ENCODE results near the gene MYO15B. TPM values are rescaled to one million over a fixed set of nuclear protein-coding genes. Genes with fewer than 3 reads are reported as not detected.
"Not testable (repeated sequence)": the region's sequence is repeated elsewhere in the genome, so short reads cannot be mapped to it uniquely, and the experiment has no call there.

The MYO15B gene
- total RNA-seq, 1 donor from 2014 or later: 43.8 TPM

GRCh38 chr17:75575197-75575596 lies 12.4 kb upstream of the MYO15B start:
- Histone ChIP-seq H3K9me3 (ENCODE audit: control insufficient read depth in 3 of 3, low read length in 3 of 3) (no peaks in the 10 kb centered on the region), H3K27me3 (ENCODE audit: control insufficient read depth in 3 of 3, insufficient read depth in 3 of 3, low read length in 3 of 3) (peaks cover 0 to 7% (median 0%) of the 10 kb centered on the region in 3 donors), H3K9ac (ENCODE audit: low read depth in 1 of 3, low read length in 3 of 3) (no peak overlapping the region), H3K4me3 (ENCODE audit: low read length in 3 of 3) (no peak overlapping the region), H3K27ac (ENCODE audit: low read depth, low read length) (no peak overlapping the region), H3K36me3 (ENCODE audit: control insufficient read depth in 3 of 3, insufficient read depth in 3 of 3, low read length in 3 of 3) (no peaks in the 10 kb centered on the region), H3K4me1 (ENCODE audit: control insufficient read depth in 3 of 3, insufficient read depth in 3 of 3, low read length in 3 of 3) (no peaks in the 10 kb centered on the region)

DNA sequence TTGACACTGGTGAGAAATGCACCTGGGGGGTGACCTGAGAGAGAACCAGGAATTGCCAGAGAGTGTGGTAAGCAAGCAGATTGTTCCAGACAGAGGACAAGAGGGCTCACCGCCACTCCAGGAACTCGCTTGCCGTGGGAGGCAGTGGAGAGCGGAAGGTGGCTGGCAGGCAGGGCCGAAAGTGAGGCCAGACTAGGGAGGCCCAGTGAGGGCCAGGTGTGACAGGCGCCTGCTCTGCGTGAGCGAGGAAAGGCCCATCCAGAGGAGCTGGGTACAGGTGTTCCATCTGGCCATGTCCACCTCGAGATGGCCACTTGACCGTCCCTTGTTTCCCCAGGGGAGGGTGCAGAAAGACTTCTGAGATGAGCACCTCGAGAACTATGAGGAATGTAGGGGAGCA lies 11.9 kb upstream of the MYO15B start:
- no peaks in the 10 kb centered on the region for H3K36me3 ChIP-seq (ENCODE audit: control insufficient read depth in 3 of 3, insufficient read depth in 3 of 3, low read length in 3 of 3)
- H3K9me3 ChIP-seq (ENCODE audit: control insufficient read depth in 3 of 3, low read length in 3 of 3): no peaks in the 10 kb centered on the region
- no peak overlapping the region for H3K9ac ChIP-seq (ENCODE audit: low read depth in 1 of 3, low read length in 3 of 3)
- H3K4me3 ChIP-seq (ENCODE audit: low read length in 3 of 3): no peak overlapping the region
- H3K27me3 ChIP-seq (ENCODE audit: control insufficient read depth in 3 of 3, insufficient read depth in 3 of 3, low read length in 3 of 3): peaks cover 0 to 7% (median 0%) of the 10 kb centered on the region in 3 donors
- H3K27ac ChIP-seq (ENCODE audit: low read depth, low read length): no peak overlapping the region
- no peaks in the 10 kb centered on the region for H3K4me1 ChIP-seq (ENCODE audit: control insufficient read depth in 3 of 3, insufficient read depth in 3 of 3, low read length in 3 of 3)

GRCh38 chr17:75576661-75577060 lies 10.9 kb upstream of the MYO15B start:
- no peaks in the 10 kb centered on the region for H3K4me1 ChIP-seq (ENCODE audit: control insufficient read depth in 3 of 3, insufficient read depth in 3 of 3, low read length in 3 of 3)
- no peak overlapping the region for H3K4me3 ChIP-seq (ENCODE audit: low read length in 3 of 3)
- H3K27me3 ChIP-seq (ENCODE audit: control insufficient read depth in 3 of 3, insufficient read depth in 3 of 3, low read length in 3 of 3): peaks cover 0 to 7% (median 2%) of the 10 kb centered on the region in 3 donors
- no peak overlapping the region for H3K9ac ChIP-seq (ENCODE audit: low read depth in 1 of 3, low read length in 3 of 3)
- no peak overlapping the region for H3K27ac ChIP-seq (ENCODE audit: low read depth, low read length)
- H3K36me3 ChIP-seq (ENCODE audit: control insufficient read depth in 3 of 3, insufficient read depth in 3 of 3, low read length in 3 of 3): no peaks in the 10 kb centered on the region
- no peaks in the 10 kb centered on the region for H3K9me3 ChIP-seq (ENCODE audit: control insufficient read depth in 3 of 3, low read length in 3 of 3)

- H3K4me3 ChIP-seq (ENCODE audit: low read length in 3 of 3); H3K4me1 ChIP-seq (ENCODE audit: control insufficient read depth in 3 of 3, insufficient read depth in 3 of 3, low read length in 3 of 3); H3K27ac ChIP-seq (ENCODE audit: low read depth, low read length); H3K9me3 ChIP-seq (ENCODE audit: control insufficient read depth in 3 of 3, low read length in 3 of 3); H3K9ac ChIP-seq (ENCODE audit: low read depth in 1 of 3, low read length in 3 of 3); H3K36me3 ChIP-seq (ENCODE audit: control insufficient read depth in 3 of 3, insufficient read depth in 3 of 3, low read length in 3 of 3); H3K27me3 ChIP-seq (ENCODE audit: control insufficient read depth in 3 of 3, insufficient read depth in 3 of 3, low read length in 3 of 3): not testable (repeated sequence)
Measured at GRCh38 chr17:75581121-75581725, 6.4 kb upstream of the MYO15B start.

GRCh38 chr17:75583197-75583596 lies 4.4 kb upstream of the MYO15B start:
- not testable (repeated sequence) for H3K4me1 ChIP-seq (ENCODE audit: control insufficient read depth in 3 of 3, insufficient read depth in 3 of 3, low read length in 3 of 3); H3K9me3 ChIP-seq (ENCODE audit: control insufficient read depth in 3 of 3, low read length in 3 of 3)

DNA sequence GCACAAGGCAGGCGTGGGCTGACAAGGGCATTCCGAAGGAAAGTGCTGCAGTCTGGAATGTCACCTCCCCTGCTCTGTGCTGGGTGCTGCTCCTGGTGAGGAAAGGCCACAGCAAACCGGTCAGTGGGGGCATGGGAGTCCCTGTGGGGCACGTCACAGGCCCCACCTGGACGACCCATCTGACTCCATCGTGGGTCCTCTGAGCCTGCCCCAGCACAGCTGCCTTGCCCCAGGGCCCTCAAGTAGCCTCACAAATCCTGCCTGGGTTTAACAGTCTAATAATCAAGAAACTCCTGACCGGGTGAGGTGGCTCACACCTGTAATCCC lies 2.8 kb upstream of the MYO15B start:
- no peak overlapping the region for H3K9ac ChIP-seq (ENCODE audit: low read depth in 1 of 3, low read length in 3 of 3)
- peaks cover 4 to 7% (median 6%) of the 10 kb centered on the region in 3 donors for H3K4me1 ChIP-seq (ENCODE audit: control insufficient read depth in 3 of 3, insufficient read depth in 3 of 3, low read length in 3 of 3)
- H3K27ac ChIP-seq (ENCODE audit: low read depth, low read length): no peak overlapping the region
- H3K4me3 ChIP-seq (ENCODE audit: low read length in 3 of 3): no peak overlapping the region
- H3K27me3 ChIP-seq (ENCODE audit: control insufficient read depth in 3 of 3, insufficient read depth in 3 of 3, low read length in 3 of 3): peaks cover 12 to 22% (median 12%) of the 10 kb centered on the region in 3 donors
- H3K9me3 ChIP-seq (ENCODE audit: control insufficient read depth in 3 of 3, low read length in 3 of 3): no peaks in the 10 kb centered on the region
- no peaks in the 10 kb centered on the region for H3K36me3 ChIP-seq (ENCODE audit: control insufficient read depth in 3 of 3, insufficient read depth in 3 of 3, low read length in 3 of 3)

More at GRCh38 chr17:75583197-75583596, 4.4 kb upstream of the MYO15B start:
- H3K9ac ChIP-seq (ENCODE audit: low read depth in 1 of 3, low read length in 3 of 3); H3K36me3 ChIP-seq (ENCODE audit: control insufficient read depth in 3 of 3, insufficient read depth in 3 of 3, low read length in 3 of 3); H3K4me3 ChIP-seq (ENCODE audit: low read length in 3 of 3); H3K27ac ChIP-seq (ENCODE audit: low read depth, low read length): not testable (repeated sequence)
- peaks cover 8 to 22% (median 9%) of the 10 kb centered on the region in 3 donors for H3K27me3 ChIP-seq (ENCODE audit: control insufficient read depth in 3 of 3, insufficient read depth in 3 of 3, low read length in 3 of 3)

DNA sequence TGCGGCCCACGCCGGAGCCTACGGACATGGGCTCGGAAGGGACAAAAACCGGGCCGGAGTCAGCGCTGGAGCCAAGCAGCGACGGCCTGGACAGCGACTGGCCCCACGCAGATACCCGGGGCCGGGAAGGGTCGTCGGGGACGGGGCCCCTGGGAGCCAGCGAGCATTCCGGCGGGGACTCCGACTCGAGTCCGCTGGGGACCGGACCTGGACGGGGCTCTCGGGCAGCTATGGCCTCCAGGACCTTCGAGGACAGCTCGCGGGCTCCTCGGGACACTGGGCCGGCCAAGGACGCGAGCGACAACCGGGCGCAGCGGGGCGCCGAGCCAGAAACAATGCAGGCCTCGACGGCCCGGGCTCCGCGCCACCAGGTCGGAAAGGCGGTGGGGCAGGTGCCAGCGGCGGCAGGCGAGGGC lies 1.0 kb downstream of the MYO15B start:
- Histone ChIP-seq H3K9ac (ENCODE audit: low read depth in 1 of 3, low read length in 3 of 3) (peak overlapping the region; percentile 33 to 81 (median 71)), H3K4me3 (ENCODE audit: low read length in 3 of 3) (peak overlapping the region; percentile 56 to 67 (median 64)), H3K4me1 (ENCODE audit: control insufficient read depth in 3 of 3, insufficient read depth in 3 of 3, low read length in 3 of 3) (peaks cover 6 to 8% (median 6%) of the 10 kb centered on the region in 3 donors), H3K36me3 (ENCODE audit: control insufficient read depth in 3 of 3, insufficient read depth in 3 of 3, low read length in 3 of 3) (no peaks in the 10 kb centered on the region), H3K9me3 (ENCODE audit: control insufficient read depth in 3 of 3, low read length in 3 of 3) (no peaks in the 10 kb centered on the region), H3K27me3 (ENCODE audit: control insufficient read depth in 3 of 3, insufficient read depth in 3 of 3, low read length in 3 of 3) (peaks cover 10 to 16% (median 12%) of the 10 kb centered on the region in 3 donors), H3K27ac (ENCODE audit: low read depth, low read length) (peak overlapping the region; percentile 68)

DNA sequence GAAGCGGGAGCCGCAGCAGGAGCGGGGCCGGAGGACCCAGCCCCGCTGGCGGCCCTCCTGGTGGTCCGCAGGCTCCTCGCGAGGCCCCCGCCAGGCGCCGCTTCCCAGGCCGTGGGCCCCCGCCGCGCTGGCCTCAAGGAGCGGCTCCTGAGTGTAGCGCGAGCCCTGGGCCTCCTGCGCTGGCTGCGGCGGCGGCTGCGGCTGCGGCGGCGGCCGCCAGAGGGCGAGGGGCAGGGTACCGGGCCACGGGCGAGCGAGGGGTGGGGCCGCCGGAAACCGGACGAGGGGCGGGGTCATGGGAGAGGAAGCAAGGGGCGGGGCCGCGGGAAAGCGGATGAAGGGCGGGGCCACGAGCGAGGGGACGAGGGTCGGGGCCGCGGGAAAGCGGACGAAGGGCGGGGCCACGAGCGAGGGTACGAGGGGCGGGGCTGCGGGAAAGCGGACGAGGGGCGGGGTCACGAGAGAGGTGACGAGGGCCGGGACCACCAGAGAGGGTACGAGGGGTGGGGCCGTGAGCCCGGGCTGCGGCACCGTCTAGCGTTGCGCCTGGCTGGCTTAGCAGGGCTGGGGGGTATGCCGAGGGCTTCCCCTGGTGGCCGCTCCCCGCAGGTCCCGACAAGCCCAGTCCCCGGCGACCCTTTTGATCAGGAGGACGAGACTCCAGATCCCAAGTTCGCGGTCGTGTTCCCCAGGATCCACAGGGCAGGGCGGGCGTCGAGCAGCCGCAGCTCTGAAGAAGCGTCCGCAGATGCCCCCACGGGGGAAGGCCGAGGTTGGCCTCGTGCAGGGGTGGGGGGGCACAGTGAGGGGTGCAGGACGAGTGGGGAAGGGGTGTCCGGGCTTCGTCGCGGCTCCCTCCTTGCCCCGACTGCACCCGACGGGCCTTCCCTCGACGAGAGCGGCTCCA lies 1.7 kb downstream of the MYO15B start:
- Histone ChIP-seq H3K9ac (ENCODE audit: low read depth in 1 of 3, low read length in 3 of 3) (peak overlapping the region; percentile 33 to 81 (median 71)), H3K9me3 (ENCODE audit: control insufficient read depth in 3 of 3, low read length in 3 of 3) (no peaks in the 10 kb centered on the region), H3K36me3 (ENCODE audit: control insufficient read depth in 3 of 3, insufficient read depth in 3 of 3, low read length in 3 of 3) (no peaks in the 10 kb centered on the region), H3K27ac (ENCODE audit: low read depth, low read length) (peak overlapping the region; percentile 68), H3K4me3 (ENCODE audit: low read length in 3 of 3) (peak overlapping the region; percentile 54 to 73 (median 65)), H3K4me1 (ENCODE audit: control insufficient read depth in 3 of 3, insufficient read depth in 3 of 3, low read length in 3 of 3) (peaks cover 6 to 8% (median 6%) of the 10 kb centered on the region in 3 donors), H3K27me3 (ENCODE audit: control insufficient read depth in 3 of 3, insufficient read depth in 3 of 3, low read length in 3 of 3) (peaks cover 12 to 18% (median 13%) of the 10 kb centered on the region in 3 donors)

- H3K27me3 ChIP-seq (ENCODE audit: control insufficient read depth in 3 of 3, insufficient read depth in 3 of 3, low read length in 3 of 3): peaks cover 12 to 24% (median 19%) of the 10 kb centered on the region in 3 donors
- H3K4me1 ChIP-seq (ENCODE audit: control insufficient read depth in 3 of 3, insufficient read depth in 3 of 3, low read length in 3 of 3): peaks cover 6 to 8% (median 6%) of the 10 kb centered on the region in 3 donors
- H3K4me3 ChIP-seq (ENCODE audit: low read length in 3 of 3): peak overlapping the region in 1 of 3 donors; percentile 65
- H3K9me3 ChIP-seq (ENCODE audit: control insufficient read depth in 3 of 3, low read length in 3 of 3): no peaks in the 10 kb centered on the region
- H3K9ac ChIP-seq (ENCODE audit: low read depth in 1 of 3, low read length in 3 of 3): no peak overlapping the region
- no peak overlapping the region for H3K27ac ChIP-seq (ENCODE audit: low read depth, low read length)
- H3K36me3 ChIP-seq (ENCODE audit: control insufficient read depth in 3 of 3, insufficient read depth in 3 of 3, low read length in 3 of 3): no peaks in the 10 kb centered on the region
Measured at GRCh38 chr17:75589919-75590303, 2.3 kb downstream of the MYO15B start.

- Histone ChIP-seq H3K27ac (ENCODE audit: low read depth, low read length) (no peak overlapping the region), H3K4me3 (ENCODE audit: low read length in 3 of 3) (no peak overlapping the region), H3K36me3 (ENCODE audit: control insufficient read depth in 3 of 3, insufficient read depth in 3 of 3, low read length in 3 of 3) (no peaks in the 10 kb centered on the region)
Measured at GRCh38 chr17:75590314-75590761, 2.7 kb downstream of the MYO15B start.

More at GRCh38 chr17:75590314-75590761, 2.7 kb downstream of the MYO15B start:
- Histone ChIP-seq H3K9ac (ENCODE audit: low read depth in 1 of 3, low read length in 3 of 3) (no peak overlapping the region), H3K4me1 (ENCODE audit: control insufficient read depth in 3 of 3, insufficient read depth in 3 of 3, low read length in 3 of 3) (peaks cover 6 to 8% (median 6%) of the 10 kb centered on the region in 3 donors), H3K27me3 (ENCODE audit: control insufficient read depth in 3 of 3, insufficient read depth in 3 of 3, low read length in 3 of 3) (peaks cover 12 to 26% (median 23%) of the 10 kb centered on the region in 3 donors), H3K9me3 (ENCODE audit: control insufficient read depth in 3 of 3, low read length in 3 of 3) (no peaks in the 10 kb centered on the region)
